ENCODE data around the gene ZNF827. TPM values are rescaled to one million over a fixed set of nuclear protein-coding genes. Genes with fewer than 3 reads are reported as not detected.

Gene ZNF827
- total RNA-seq, 1 experiment from 2014 or later: 9.8 TPM

GRCh38 chr4:145799223-145799622 lies 139.4 kb downstream of the ZNF827 start:
- Histone ChIP-seq H4K20me1 (ENCODE audit: low read length) (no peaks in the 10 kb centered on the region), H3K27ac (ENCODE audit: low read length) (no peak overlapping the region), H3K36me3 (ENCODE audit: low read depth, low read length) (no peaks in the 10 kb centered on the region), H3K9me2 (replicated peaks; ENCODE audit: low read length) (no peaks in the 10 kb centered on the region), H3K27me3 (ENCODE audit: low read length) (no peaks in the 10 kb centered on the region), H3K9ac (ENCODE audit: low read length) (no peak overlapping the region), H3K9me3 (ENCODE audit: low read length) (no peaks in the 10 kb centered on the region), H2AFZ (ENCODE audit: low read length) (no peak overlapping the region), H3K79me2 (ENCODE audit: low read length) (no peaks in the 10 kb centered on the region), H3K4me2 (ENCODE audit: low read length) (no peak overlapping the region), H3K4me3 (ENCODE audit: low read length) (no peak overlapping the region), H3F3A (ENCODE audit: low read length, unreplicated experiment) (no peaks in the 10 kb centered on the region), H3K4me1 (ENCODE audit: insufficient read depth, low read length) (peaks cover 14% of the 10 kb centered on the region)
- POLR2A ChIA-PET (ENCODE audit: unreplicated experiment): no interaction called here
- no peak for TF ChIP-seq CTCF (conservative IDR thresholded peaks at IDR 0.05; ENCODE audit: low read depth, low read length)
- TF ChIP-seq EZH2 (IDR thresholded peaks at IDR 0.05; ENCODE audit: low read length, unreplicated experiment): no peak
- no peak for TF ChIP-seq EZH2phosphoT487 (IDR thresholded peaks at IDR 0.05; ENCODE audit: borderline replicate concordance, low read length)
- DNase-seq: no peak
- CTCF ChIA-PET: no interaction called here
- ATAC-seq: no peak
- BruUV-seq (replicated peaks): no TSS peak
- intact Hi-C loops (cut with micrococcal nuclease): no loop called here

- Histone ChIP-seq H2AFZ (ENCODE audit: low read length) (no peak overlapping the region), H3K9me3 (ENCODE audit: low read length) (no peaks in the 10 kb centered on the region), H3K4me3 (ENCODE audit: low read length) (no peak overlapping the region), H3K4me2 (ENCODE audit: low read length) (no peak overlapping the region), H3K9me2 (replicated peaks; ENCODE audit: low read length) (no peaks in the 10 kb centered on the region), H3K4me1 (ENCODE audit: insufficient read depth, low read length) (no peaks in the 10 kb centered on the region), H3K9ac (ENCODE audit: low read length) (no peak overlapping the region), H3K36me3 (ENCODE audit: low read depth, low read length) (no peaks in the 10 kb centered on the region), H4K20me1 (ENCODE audit: low read length) (no peaks in the 10 kb centered on the region), H3K27me3 (ENCODE audit: low read length) (no peaks in the 10 kb centered on the region), H3F3A (ENCODE audit: low read length, unreplicated experiment) (no peaks in the 10 kb centered on the region), H3K79me2 (ENCODE audit: low read length) (no peaks in the 10 kb centered on the region), H3K27ac (ENCODE audit: low read length) (no peak overlapping the region)
- intact Hi-C loops (cut with micrococcal nuclease): no loop called here
- ChIA-PET CTCF (no interaction called here), POLR2A (ENCODE audit: unreplicated experiment) (no interaction called here)
- BruUV-seq (replicated peaks): no TSS peak
- no peak for TF ChIP-seq EZH2phosphoT487 (IDR thresholded peaks at IDR 0.05; ENCODE audit: borderline replicate concordance, low read length)
- no peak for TF ChIP-seq EZH2 (IDR thresholded peaks at IDR 0.05; ENCODE audit: low read length, unreplicated experiment)
- no peak for TF ChIP-seq CTCF (conservative IDR thresholded peaks at IDR 0.05; ENCODE audit: low read depth, low read length)
- ATAC-seq (0 out of 2 replicates have a peak, but pooled peaks have one; percentile 27), DNase-seq (no peak)
Observed at GRCh38 chr4:145797278-145797677, 141.3 kb downstream of the ZNF827 start.

- Histone ChIP-seq H3K36me3 (ENCODE audit: low read depth, low read length) (no peaks in the 10 kb centered on the region), H3K27me3 (ENCODE audit: low read length) (no peaks in the 10 kb centered on the region), H3K9me3 (ENCODE audit: low read length) (no peaks in the 10 kb centered on the region), H3K27ac (ENCODE audit: low read length) (no peak overlapping the region), H3K4me2 (ENCODE audit: low read length) (no peak overlapping the region), H3F3A (ENCODE audit: low read length, unreplicated experiment) (no peaks in the 10 kb centered on the region), H4K20me1 (ENCODE audit: low read length) (no peaks in the 10 kb centered on the region), H3K9me2 (replicated peaks; ENCODE audit: low read length) (no peaks in the 10 kb centered on the region), H3K4me3 (ENCODE audit: low read length) (no peak overlapping the region), H3K4me1 (ENCODE audit: insufficient read depth, low read length) (no peaks in the 10 kb centered on the region), H3K79me2 (ENCODE audit: low read length) (no peaks in the 10 kb centered on the region), H3K9ac (ENCODE audit: low read length) (no peak overlapping the region), H2AFZ (ENCODE audit: low read length) (no peak overlapping the region)
- no peak for ATAC-seq
- BruUV-seq (replicated peaks): no TSS peak
- TF ChIP-seq CTCF (conservative IDR thresholded peaks at IDR 0.05; ENCODE audit: low read depth, low read length) (no peak), EZH2 (IDR thresholded peaks at IDR 0.05; ENCODE audit: low read length, unreplicated experiment) (no peak), EZH2phosphoT487 (IDR thresholded peaks at IDR 0.05; ENCODE audit: borderline replicate concordance, low read length) (no peak)
- ChIA-PET CTCF (no interaction called here), POLR2A (ENCODE audit: unreplicated experiment) (no interaction called here)
- intact Hi-C loops (cut with micrococcal nuclease): no loop called here
- no peak for DNase-seq
Observed at GRCh38 chr4:145796346-145796745, 142.3 kb downstream of the ZNF827 start.

All from PC-3 (cell line).